Measurements from ENCODE around the gene KIAA1217. TPM values are rescaled to one million over a fixed set of nuclear protein-coding genes. Genes with fewer than 3 reads are reported as not detected.

The KIAA1217 gene
- total RNA-seq, 1 experiment from 2014 or later: 18.6 TPM

- H3K79me2 ChIP-seq (ENCODE audit: insufficient read depth, low read length): no peaks in the 10 kb centered on the region
- Mint-ChIP-seq H3K4me1 (peaks cover 35% of the 10 kb centered on the region in 2 experiments), H3K27me3 (ENCODE audit: low read depth) (no peaks in the 10 kb centered on the region), H3K27ac (no peak overlapping the region), H3K4me3 (no peak overlapping the region), H3K9me3 (no peaks in the 10 kb centered on the region), H3K36me3 (ENCODE audit: insufficient read depth in 1 of 3, low read depth in 3 of 3) (no peaks in the 10 kb centered on the region)
- TF ChIP-seq CTCF (conservative IDR thresholded peaks at IDR 0.05): no peak
- H3K4ac ChIP-seq (ENCODE audit: low read depth, low read length): no peak overlapping the region
- WGBS (ENCODE audit: extremely low coverage, insufficient read length, low lambda C conversion rate): no CpG with 5 or more reads among the region's 4 CpGs
- no peak overlapping the region for H3K27ac ChIP-seq (ENCODE audit: insufficient read length, low read depth, low read length)
- no peaks in the 10 kb centered on the region for H3K27me3 ChIP-seq (ENCODE audit: insufficient read depth, low read length)
- H3K9me3 ChIP-seq (ENCODE audit: control insufficient read depth, low read depth, low read length): no peaks in the 10 kb centered on the region
- H2AK5ac ChIP-seq (ENCODE audit: insufficient read length, low read length): no peak overlapping the region
- peaks cover 2% of the 10 kb centered on the region for H4K20me1 ChIP-seq (ENCODE audit: control insufficient read depth, insufficient read depth, insufficient read length)
- no peak overlapping the region for H3K14ac ChIP-seq (ENCODE audit: insufficient read depth, low read length)
- no peak overlapping the region for H3K23ac ChIP-seq (ENCODE audit: insufficient read length, low read depth, low read length)
- no peak for DNase-seq
- H2BK20ac ChIP-seq (ENCODE audit: low read depth, low read length, poor library complexity, severe bottlenecking): no peak overlapping the region
- H2BK120ac ChIP-seq (ENCODE audit: low read depth, low read length, poor library complexity, severe bottlenecking): no peak overlapping the region
- H3T11ph ChIP-seq (ENCODE audit: low read length): no peak overlapping the region
- no peak overlapping the region for H3K9ac ChIP-seq (ENCODE audit: extremely low read depth, insufficient read length, low read length)
- H3K23me2 ChIP-seq (ENCODE audit: insufficient read length, low read depth, low read length, poor library complexity, severe bottlenecking): no peaks in the 10 kb centered on the region
- no peak overlapping the region for H2AFZ ChIP-seq (ENCODE audit: low read length)
- H3K4me2 ChIP-seq (ENCODE audit: insufficient read depth, insufficient read length, low read length): no peak overlapping the region
- H2BK12ac ChIP-seq (ENCODE audit: insufficient read length, low read depth, low read length): no peak overlapping the region
- no peak overlapping the region for H2BK5ac ChIP-seq (ENCODE audit: insufficient read length, low read length)
- H3K56ac ChIP-seq (ENCODE audit: insufficient read length, low read depth, low read length): no peak overlapping the region
- no peaks in the 10 kb centered on the region for H3K79me1 ChIP-seq (ENCODE audit: insufficient read depth, low read depth, low read length, poor library complexity, severe bottlenecking)
- H4K91ac ChIP-seq (ENCODE audit: insufficient read length, low read depth, low read length): no peak overlapping the region
- H2BK15ac ChIP-seq (ENCODE audit: low read depth, low read length): no peak overlapping the region
- no peak overlapping the region for H4K8ac ChIP-seq (replicated peaks; ENCODE audit: insufficient read length, low read depth, low read length)
- no peak overlapping the region for H4K5ac ChIP-seq (ENCODE audit: insufficient read length, low read depth, low read length)
- H3K18ac ChIP-seq (ENCODE audit: insufficient read length, low read depth, low read length): no peak overlapping the region
- H3K4me1 ChIP-seq (ENCODE audit: insufficient read depth, low read length): 0 out of 2 replicates have a peak, but pooled peaks cover 2% of the 10 kb centered on the region
These were observed 245.0 kb downstream of the KIAA1217 start for GRCh38 chr10:24453973-24454372.

All from H9 (cell line).